Epithelial cell of proximal tubule (primary cell): ENCODE data around the gene STK33. TPM values are rescaled to one million over a fixed set of nuclear protein-coding genes. Genes with fewer than 3 reads are reported as not detected.

Experiments
- DNase-seq: peaks from one replicate; pipeline ENCODE4 v3.0.0-alpha.2; 2011; ENCODE audit warnings: low read depth
- H3K4me3 ChIP-seq: 2 replicates; pipeline ENCODE4 v1.5.1; 2011; ENCODE audit warnings: low read depth, mild to moderate bottlenecking, low read length
- CTCF ChIP-seq: conservative IDR thresholded peaks from 2 replicates; pipeline ENCODE4 v1.5.1; 2012; ENCODE audit warnings: low read depth, mild to moderate bottlenecking, low read length
- total RNA-seq: library from RNA; depleted of rRNA; stranded (reverse); fragments of >200 nt; gene quantifications from 2 replicates; pipeline ENCODE4 v1.2.3, GENCODE V29; 2015

The STK33 gene
- total RNA-seq, 1 donor from 2014 or later: 14.4 TPM

GRCh38 chr11:8415195-8415594 lies 178.8 kb downstream of the STK33 start:
- no peak for TF ChIP-seq CTCF
- no peak for DNase-seq
- H3K4me3 ChIP-seq: no peak overlapping the region

GRCh38 chr11:8408151-8408941 lies 185.7 kb downstream of the STK33 start:
- TF ChIP-seq CTCF: no peak
- DNase-seq: no peak
- no peak overlapping the region for H3K4me3 ChIP-seq

DNA sequence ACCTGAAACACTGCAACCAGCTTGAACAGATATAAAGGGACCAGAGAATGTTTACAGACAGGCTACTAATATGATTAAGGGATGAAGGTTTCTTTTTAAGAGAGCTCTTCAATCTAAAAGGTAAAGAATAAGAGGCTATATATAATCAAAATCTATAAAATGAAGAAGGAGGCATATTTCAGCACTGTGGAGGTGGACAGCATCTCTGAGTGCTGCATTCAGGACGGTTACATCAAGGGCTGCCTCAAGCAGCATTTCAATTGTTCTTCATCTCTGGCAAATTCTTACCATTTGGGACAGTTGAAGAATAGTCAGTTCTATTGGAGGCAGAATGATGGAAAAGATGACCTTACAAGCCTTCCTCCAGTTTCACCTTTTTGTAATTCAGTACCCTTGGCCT lies 190.7 kb downstream of the STK33 start:
- no peak for TF ChIP-seq CTCF
- no peak overlapping the region for H3K4me3 ChIP-seq
- no peak for DNase-seq

- no peak for TF ChIP-seq CTCF
- no peak overlapping the region for H3K4me3 ChIP-seq
- DNase-seq: no peak
Observed at GRCh38 chr11:8392886-8393285, 201.1 kb downstream of the STK33 start.

DNA sequence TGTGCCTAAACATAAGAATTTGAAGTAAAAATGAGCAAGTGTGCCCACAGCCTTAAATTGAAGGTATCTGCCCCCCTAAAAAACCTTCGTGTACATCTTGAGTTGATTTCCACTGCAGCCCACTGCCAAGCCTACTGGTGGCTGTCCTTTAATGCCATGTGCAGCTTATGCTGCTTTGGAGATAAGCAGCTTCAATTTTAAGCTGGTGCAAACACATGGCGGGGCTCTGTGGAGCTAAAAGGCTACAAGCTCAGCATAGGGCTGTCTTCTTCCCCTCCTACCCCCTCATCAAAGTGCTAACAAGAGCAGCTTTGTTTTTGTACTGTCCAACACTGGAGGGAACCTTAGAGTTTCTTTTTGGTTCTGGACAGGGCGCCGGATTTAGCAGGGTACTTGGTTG lies 201.9 kb downstream of the STK33 start:
- no peak for TF ChIP-seq CTCF
- H3K4me3 ChIP-seq: no peak overlapping the region
- no peak for DNase-seq

DNA sequence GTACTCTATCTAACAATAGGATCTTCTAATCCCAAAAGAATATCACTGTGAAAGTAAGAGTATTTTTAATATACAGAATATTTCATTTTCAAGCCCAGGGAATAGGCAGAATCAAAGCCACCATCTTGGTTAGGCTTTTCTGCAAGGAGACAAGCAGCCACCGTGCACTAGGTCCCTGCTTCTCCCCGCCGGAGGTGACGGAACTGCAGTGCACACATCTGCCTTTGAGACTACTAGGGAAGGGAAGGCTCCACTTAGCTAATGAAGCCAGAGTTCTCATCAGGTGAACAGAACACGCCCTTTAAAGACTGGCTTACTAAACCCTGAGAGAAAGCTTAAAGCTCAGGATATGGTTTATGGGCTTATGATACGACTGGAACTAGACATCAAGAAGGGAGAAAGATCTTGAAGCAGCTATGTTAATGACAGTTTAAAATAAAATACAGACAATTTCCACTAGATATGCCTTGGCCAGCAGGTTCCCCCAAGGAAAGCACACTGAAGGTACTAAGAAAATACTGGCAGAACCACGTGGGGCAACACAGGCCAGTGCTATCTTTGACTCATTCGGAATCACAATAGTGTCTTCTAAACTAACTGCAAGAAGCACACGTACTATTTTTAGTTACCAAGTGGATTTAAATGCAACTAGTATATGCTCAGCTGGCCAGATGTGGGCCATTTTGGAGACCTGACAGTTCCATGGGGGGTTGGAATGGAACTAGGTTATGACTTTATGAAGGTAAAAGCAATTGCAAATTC lies 203.0 kb downstream of the STK33 start:
- TF ChIP-seq CTCF: no peak

More for the DNA sequence above, 203.0 kb downstream of the STK33 start:
- no peak for DNase-seq
- no peak overlapping the region for H3K4me3 ChIP-seq
